Prostate gland (tissue), 2 donors: ENCODE measurements around the gene MZT1.

Source experiments
- CTCF ChIP-seq, 4 experiments: fragments of 200-600 bp in 2 of 4; fragments of 450-650 bp in 2 of 4; sonication (generic) in 2 of 4; IDR thresholded peaks; 1 replicate in 3 of 4; 2 replicates in 1 of 4; pipeline ENCODE4 v1.5.1; 2016 to 2019; ENCODE audit warnings: antibody characterized with exemption in 4 of 4, mild to moderate bottlenecking in 2 of 4, moderate library complexity in 2 of 4
- POLR2AphosphoS5 ChIP-seq: sonication (generic); formaldehyde crosslinking; IDR thresholded peaks from one replicate; pipeline ENCODE4 v1.6.1; 2017; ENCODE audit warnings: antibody characterized with exemption

- no peak for TF ChIP-seq POLR2AphosphoS5
- no peak for TF ChIP-seq CTCF (IDR thresholded peaks at IDR 0.05)
These were observed 32.8 kb upstream of the MZT1 start for GRCh38 chr13:72760189-72760588.
